ENCODE results near the gene FGD2.

Gene FGD2

DNA sequence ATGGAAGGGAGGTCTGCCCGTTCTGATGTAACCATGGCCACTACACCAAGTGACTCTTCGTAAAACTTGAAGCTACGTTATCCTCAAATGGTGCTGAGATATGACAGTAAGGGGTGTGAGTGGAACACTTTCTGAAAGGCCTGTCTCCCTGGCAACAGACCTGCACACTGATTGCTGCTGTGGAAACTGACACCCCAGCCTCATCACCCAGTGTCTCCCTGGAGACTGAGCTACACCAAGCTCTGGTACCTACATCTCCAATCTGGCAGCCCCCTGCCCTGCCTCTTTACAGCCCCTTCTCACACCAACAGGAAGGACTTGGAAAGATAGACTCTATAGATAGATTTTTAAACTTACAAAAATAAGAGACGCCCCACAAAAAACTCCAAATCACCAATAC is 37.7 kb upstream of the FGD2 start:
- TF ChIP-seq EZH2 (IDR thresholded peaks at IDR 0.05; ENCODE audit: borderline replicate concordance, low read length): no peak
- TF ChIP-seq, protein P1, sequence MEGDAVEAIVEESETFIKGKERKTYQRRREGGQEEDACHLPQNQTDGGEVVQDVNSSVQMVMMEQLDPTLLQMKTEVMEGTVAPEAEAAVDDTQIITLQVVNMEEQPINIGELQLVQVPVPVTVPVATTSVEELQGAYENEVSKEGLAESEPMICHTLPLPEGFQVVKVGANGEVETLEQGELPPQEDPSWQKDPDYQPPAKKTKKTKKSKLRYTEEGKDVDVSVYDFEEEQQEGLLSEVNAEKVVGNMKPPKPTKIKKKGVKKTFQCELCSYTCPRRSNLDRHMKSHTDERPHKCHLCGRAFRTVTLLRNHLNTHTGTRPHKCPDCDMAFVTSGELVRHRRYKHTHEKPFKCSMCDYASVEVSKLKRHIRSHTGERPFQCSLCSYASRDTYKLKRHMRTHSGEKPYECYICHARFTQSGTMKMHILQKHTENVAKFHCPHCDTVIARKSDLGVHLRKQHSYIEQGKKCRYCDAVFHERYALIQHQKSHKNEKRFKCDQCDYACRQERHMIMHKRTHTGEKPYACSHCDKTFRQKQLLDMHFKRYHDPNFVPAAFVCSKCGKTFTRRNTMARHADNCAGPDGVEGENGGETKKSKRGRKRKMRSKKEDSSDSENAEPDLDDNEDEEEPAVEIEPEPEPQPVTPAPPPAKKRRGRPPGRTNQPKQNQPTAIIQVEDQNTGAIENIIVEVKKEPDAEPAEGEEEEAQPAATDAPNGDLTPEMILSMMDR (IDR thresholded peaks at IDR 0.05; ENCODE audit: low read length): no peak
- Histone ChIP-seq H3K36me3 (ENCODE audit: insufficient read depth, low read length) (peaks cover 58% of the 10 kb centered on the region), H3K4me3 (ENCODE audit: low read depth, low read length, poor library complexity, severe bottlenecking) (no peak overlapping the region)

DNA sequence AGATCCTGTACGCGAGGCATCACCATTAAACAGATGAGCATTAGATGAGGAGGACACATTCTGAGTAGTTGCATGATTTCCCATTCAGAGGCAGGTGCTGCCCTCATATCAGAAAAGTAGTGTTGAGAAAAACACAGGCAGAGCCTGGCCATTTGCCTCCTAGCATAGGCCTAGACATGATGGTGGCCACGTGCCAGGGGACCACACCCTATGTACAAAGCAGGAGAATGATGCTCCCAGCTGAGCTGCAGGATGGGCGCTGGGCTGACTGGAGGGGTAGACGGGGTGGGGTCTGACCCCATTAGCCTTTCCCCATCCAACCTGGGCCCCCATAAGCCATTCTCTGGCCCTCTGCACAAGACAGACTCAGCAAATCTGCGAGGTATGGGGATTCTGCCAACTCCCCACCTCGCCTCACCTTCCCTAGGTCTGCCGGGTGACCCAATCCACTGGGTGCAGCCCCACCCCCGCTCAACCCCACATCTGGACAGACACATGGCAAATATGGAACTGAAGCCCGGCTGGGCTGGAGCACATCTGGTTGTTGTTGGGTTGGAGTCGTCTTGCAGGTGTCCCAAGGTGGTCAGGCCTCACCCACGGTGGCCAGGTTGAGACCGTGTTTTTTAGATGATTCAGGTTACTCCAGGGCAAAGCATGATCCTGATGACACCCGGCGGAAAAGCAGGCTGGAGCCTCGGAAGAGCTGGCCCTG is 37.0 kb upstream of the FGD2 start:
- Histone ChIP-seq H2AFZ (ENCODE audit: low read length) (no peak overlapping the region), H3K27ac (ENCODE audit: low read depth, low read length, poor library complexity, severe bottlenecking) (no peak overlapping the region), H3K79me2 (ENCODE audit: insufficient read depth, low read length) (no peaks in the 10 kb centered on the region), H4K20me1 (ENCODE audit: insufficient read depth, low read length) (no peaks in the 10 kb centered on the region), H3K4me3 (ENCODE audit: low read depth, low read length, poor library complexity, severe bottlenecking) (no peak overlapping the region), H3K9me2 (ENCODE audit: low read depth, low read length) (no peaks in the 10 kb centered on the region), H3K36me3 (ENCODE audit: insufficient read depth, low read length) (peaks cover 64% of the 10 kb centered on the region), H3K27me3 (ENCODE audit: insufficient read depth, low read length) (no peaks in the 10 kb centered on the region), H3K9ac (ENCODE audit: low read length) (no peak overlapping the region), H3K9me3 (ENCODE audit: low read length) (no peaks in the 10 kb centered on the region), H3K4me2 (ENCODE audit: low read length) (no peak overlapping the region), H3F3A (ENCODE audit: insufficient read depth, low read length) (no peaks in the 10 kb centered on the region), H3K4me1 (ENCODE audit: insufficient read depth, low read length, severe bottlenecking) (peaks cover 8% of the 10 kb centered on the region)
- TF ChIP-seq, protein P1 (IDR thresholded peaks at IDR 0.05; ENCODE audit: low read length): no peak
- TF ChIP-seq EZH2 (IDR thresholded peaks at IDR 0.05; ENCODE audit: borderline replicate concordance, low read length): no peak

More for the DNA sequence above, 37.7 kb upstream of the FGD2 start:
- Histone ChIP-seq H4K20me1 (ENCODE audit: insufficient read depth, low read length) (no peaks in the 10 kb centered on the region), H3K4me1 (ENCODE audit: insufficient read depth, low read length, severe bottlenecking) (peaks cover 14% of the 10 kb centered on the region), H3K9me3 (ENCODE audit: low read length) (no peaks in the 10 kb centered on the region), H3K79me2 (ENCODE audit: insufficient read depth, low read length) (no peaks in the 10 kb centered on the region), H3F3A (ENCODE audit: insufficient read depth, low read length) (no peaks in the 10 kb centered on the region), H2AFZ (ENCODE audit: low read length) (no peak overlapping the region), H3K4me2 (ENCODE audit: low read length) (no peak overlapping the region), H3K9ac (ENCODE audit: low read length) (no peak overlapping the region), H3K27me3 (ENCODE audit: insufficient read depth, low read length) (no peaks in the 10 kb centered on the region), H3K9me2 (ENCODE audit: low read depth, low read length) (no peaks in the 10 kb centered on the region), H3K27ac (ENCODE audit: low read depth, low read length, poor library complexity, severe bottlenecking) (no peak overlapping the region)

DNA sequence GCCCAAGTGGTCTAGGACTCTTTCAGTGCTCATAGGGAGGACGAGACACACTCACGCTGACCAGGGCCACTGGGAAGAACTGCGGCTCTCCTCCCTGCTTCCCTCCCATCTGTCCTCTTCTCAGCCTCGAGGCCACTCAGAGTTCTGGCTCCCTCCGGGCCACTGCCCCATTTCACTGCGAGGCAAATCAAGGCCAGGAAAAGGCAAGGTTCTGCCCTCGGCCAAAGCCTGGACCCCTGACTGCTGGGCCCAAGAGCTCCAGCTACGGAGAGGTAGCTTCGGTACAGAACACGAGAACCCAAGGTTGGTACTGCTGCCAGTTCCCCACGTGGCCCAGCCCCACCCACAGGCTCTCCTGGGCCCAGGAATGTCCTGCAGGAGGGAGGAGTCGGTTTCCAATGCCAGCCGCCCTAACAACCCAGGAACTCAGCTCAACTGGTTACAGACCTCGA is 36.2 kb upstream of the FGD2 start:
- Histone ChIP-seq H3K36me3 (ENCODE audit: insufficient read depth, low read length) (peaks cover 72% of the 10 kb centered on the region), H3K9me2 (ENCODE audit: low read depth, low read length) (no peaks in the 10 kb centered on the region), H2AFZ (ENCODE audit: low read length) (no peak overlapping the region), H3K27ac (ENCODE audit: low read depth, low read length, poor library complexity, severe bottlenecking) (no peak overlapping the region), H3F3A (ENCODE audit: insufficient read depth, low read length) (no peaks in the 10 kb centered on the region), H3K4me3 (ENCODE audit: low read depth, low read length, poor library complexity, severe bottlenecking) (no peak overlapping the region), H3K4me2 (ENCODE audit: low read length) (no peak overlapping the region), H3K27me3 (ENCODE audit: insufficient read depth, low read length) (no peaks in the 10 kb centered on the region), H3K79me2 (ENCODE audit: insufficient read depth, low read length) (no peaks in the 10 kb centered on the region), H4K20me1 (ENCODE audit: insufficient read depth, low read length) (no peaks in the 10 kb centered on the region), H3K9me3 (ENCODE audit: low read length) (no peaks in the 10 kb centered on the region), H3K9ac (ENCODE audit: low read length) (no peak overlapping the region), H3K4me1 (ENCODE audit: insufficient read depth, low read length, severe bottlenecking) (no peaks in the 10 kb centered on the region)
- TF ChIP-seq, protein P1 (IDR thresholded peaks at IDR 0.05; ENCODE audit: low read length): no peak

Data from OCI-LY1 (cell line).